Measurements from ENCODE around the gene CARD9. TPM values are rescaled to one million over a fixed set of nuclear protein-coding genes. Genes with fewer than 3 reads are reported as not detected.

CARD9 gene
- total RNA-seq, 1 experiment from 2014 or later, result 5.6 TPM

- Histone ChIP-seq H3K79me2 (ENCODE audit: insufficient read depth, low read length) (peaks cover 2% of the 10 kb centered on the region; the same call in 1 of the 2 replicates), H2BK15ac (ENCODE audit: low read depth, low read length) (no peak overlapping the region), H3K4ac (ENCODE audit: low read depth, low read length) (no peak overlapping the region), H3K27me3 (ENCODE audit: insufficient read depth, low read length) (no peaks in the 10 kb centered on the region), H2BK5ac (ENCODE audit: insufficient read length, low read length) (no peak overlapping the region), H4K20me1 (ENCODE audit: control insufficient read depth, insufficient read depth, insufficient read length) (no peaks in the 10 kb centered on the region), H4K5ac (ENCODE audit: insufficient read length, low read depth, low read length) (no peak overlapping the region), H3K9ac (ENCODE audit: extremely low read depth, insufficient read length, low read length) (no peak overlapping the region), H3K56ac (ENCODE audit: insufficient read length, low read depth, low read length) (no peak overlapping the region), H3K4me2 (ENCODE audit: insufficient read depth, insufficient read length, low read length) (no peak overlapping the region), H2AK5ac (ENCODE audit: insufficient read length, low read length) (no peak overlapping the region), H3T11ph (ENCODE audit: low read length) (no peak overlapping the region), H3K9me3 (ENCODE audit: control insufficient read depth, low read depth, low read length) (no peaks in the 10 kb centered on the region), H3K18ac (ENCODE audit: insufficient read length, low read depth, low read length) (no peak overlapping the region), H2BK12ac (ENCODE audit: insufficient read length, low read depth, low read length) (no peak overlapping the region), H3K4me1 (ENCODE audit: insufficient read depth, low read length) (peaks cover 4% of the 10 kb centered on the region; the same call in 1 of the 2 replicates), H3K14ac (ENCODE audit: insufficient read depth, low read length) (no peak overlapping the region), H3K23me2 (ENCODE audit: insufficient read length, low read depth, low read length, poor library complexity, severe bottlenecking) (no peaks in the 10 kb centered on the region), H4K91ac (ENCODE audit: insufficient read length, low read depth, low read length) (no peak overlapping the region), H3K23ac (ENCODE audit: insufficient read length, low read depth, low read length) (no peak overlapping the region), H2AFZ (ENCODE audit: low read length) (no peak overlapping the region), H3K79me1 (ENCODE audit: insufficient read depth, low read depth, low read length, poor library complexity, severe bottlenecking) (peaks cover 2% of the 10 kb centered on the region), H3K27ac (ENCODE audit: insufficient read length, low read depth, low read length) (no peak overlapping the region), H2BK120ac (ENCODE audit: low read depth, low read length, poor library complexity, severe bottlenecking) (no peak overlapping the region), H2BK20ac (ENCODE audit: low read depth, low read length, poor library complexity, severe bottlenecking) (no peak overlapping the region), H4K8ac (replicated peaks; ENCODE audit: insufficient read length, low read depth, low read length) (no peak overlapping the region)
- no peaks in the 10 kb centered on the region for H3K9me3 Mint-ChIP-seq
- WGBS (ENCODE audit: extremely low coverage, insufficient read length, low lambda C conversion rate), result no CpG with 5 or more reads among the region's 13 CpGs
- no peaks in the 10 kb centered on the region for H3K27me3 Mint-ChIP-seq (ENCODE audit: low read depth)
- H3K4me1 Mint-ChIP-seq, result peaks cover 9 to 11% of the 10 kb centered on the region in 2 experiments
- H3K27ac Mint-ChIP-seq, result no peak overlapping the region
- no peaks in the 10 kb centered on the region; a peak in 1 of 7 replicates for H3K36me3 Mint-ChIP-seq (ENCODE audit: insufficient read depth in 1 of 3, low read depth in 3 of 3)
- H3K4me3 Mint-ChIP-seq, result peak overlapping the region; percentile 52 to 66; a peak in 4 of 5 replicates
- no peak for DNase-seq
- TF ChIP-seq, protein P1, sequence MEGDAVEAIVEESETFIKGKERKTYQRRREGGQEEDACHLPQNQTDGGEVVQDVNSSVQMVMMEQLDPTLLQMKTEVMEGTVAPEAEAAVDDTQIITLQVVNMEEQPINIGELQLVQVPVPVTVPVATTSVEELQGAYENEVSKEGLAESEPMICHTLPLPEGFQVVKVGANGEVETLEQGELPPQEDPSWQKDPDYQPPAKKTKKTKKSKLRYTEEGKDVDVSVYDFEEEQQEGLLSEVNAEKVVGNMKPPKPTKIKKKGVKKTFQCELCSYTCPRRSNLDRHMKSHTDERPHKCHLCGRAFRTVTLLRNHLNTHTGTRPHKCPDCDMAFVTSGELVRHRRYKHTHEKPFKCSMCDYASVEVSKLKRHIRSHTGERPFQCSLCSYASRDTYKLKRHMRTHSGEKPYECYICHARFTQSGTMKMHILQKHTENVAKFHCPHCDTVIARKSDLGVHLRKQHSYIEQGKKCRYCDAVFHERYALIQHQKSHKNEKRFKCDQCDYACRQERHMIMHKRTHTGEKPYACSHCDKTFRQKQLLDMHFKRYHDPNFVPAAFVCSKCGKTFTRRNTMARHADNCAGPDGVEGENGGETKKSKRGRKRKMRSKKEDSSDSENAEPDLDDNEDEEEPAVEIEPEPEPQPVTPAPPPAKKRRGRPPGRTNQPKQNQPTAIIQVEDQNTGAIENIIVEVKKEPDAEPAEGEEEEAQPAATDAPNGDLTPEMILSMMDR (conservative IDR thresholded peaks at IDR 0.05), result no peak
Measured at GRCh38 chr9:136328011-136328621, 45.4 kb downstream of the CARD9 start.

Measured in H9 (cell line).